Measurements from ENCODE around the gene FOXC2.

Gene FOXC2

GRCh38 chr16:86557587-86557986 is 9.0 kb upstream of the FOXC2 start:
- peaks cover 10% of the 10 kb centered on the region for H3K4me1 ChIP-seq (ENCODE audit: low read length)
- H4K20me1 ChIP-seq (ENCODE audit: insufficient read depth, low read length), result no peaks in the 10 kb centered on the region
- H3K4me2 ChIP-seq (ENCODE audit: low read length), result no peak overlapping the region
- no peak overlapping the region for H2AFZ ChIP-seq (ENCODE audit: low read depth, low read length)
- no peak overlapping the region for H3K27ac ChIP-seq (ENCODE audit: low read length)
- no peaks in the 10 kb centered on the region for H3K36me3 ChIP-seq (replicated peaks; ENCODE audit: low read depth, low read length)
- no peaks in the 10 kb centered on the region for H3K27me3 ChIP-seq (ENCODE audit: low read depth, low read length)
- H3K79me2 ChIP-seq (ENCODE audit: low read length), result peaks cover 12% of the 10 kb centered on the region
- no peak overlapping the region for H3K9ac ChIP-seq (ENCODE audit: low read length)
- TF ChIP-seq, protein P1, sequence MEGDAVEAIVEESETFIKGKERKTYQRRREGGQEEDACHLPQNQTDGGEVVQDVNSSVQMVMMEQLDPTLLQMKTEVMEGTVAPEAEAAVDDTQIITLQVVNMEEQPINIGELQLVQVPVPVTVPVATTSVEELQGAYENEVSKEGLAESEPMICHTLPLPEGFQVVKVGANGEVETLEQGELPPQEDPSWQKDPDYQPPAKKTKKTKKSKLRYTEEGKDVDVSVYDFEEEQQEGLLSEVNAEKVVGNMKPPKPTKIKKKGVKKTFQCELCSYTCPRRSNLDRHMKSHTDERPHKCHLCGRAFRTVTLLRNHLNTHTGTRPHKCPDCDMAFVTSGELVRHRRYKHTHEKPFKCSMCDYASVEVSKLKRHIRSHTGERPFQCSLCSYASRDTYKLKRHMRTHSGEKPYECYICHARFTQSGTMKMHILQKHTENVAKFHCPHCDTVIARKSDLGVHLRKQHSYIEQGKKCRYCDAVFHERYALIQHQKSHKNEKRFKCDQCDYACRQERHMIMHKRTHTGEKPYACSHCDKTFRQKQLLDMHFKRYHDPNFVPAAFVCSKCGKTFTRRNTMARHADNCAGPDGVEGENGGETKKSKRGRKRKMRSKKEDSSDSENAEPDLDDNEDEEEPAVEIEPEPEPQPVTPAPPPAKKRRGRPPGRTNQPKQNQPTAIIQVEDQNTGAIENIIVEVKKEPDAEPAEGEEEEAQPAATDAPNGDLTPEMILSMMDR (IDR thresholded peaks at IDR 0.05; ENCODE audit: low read depth, low read length), result no peak
- no peak for TF ChIP-seq EZH2phosphoT487 (IDR thresholded peaks at IDR 0.05; ENCODE audit: low read depth)
- H3K9me3 ChIP-seq (ENCODE audit: insufficient read depth, low read length), result no peaks in the 10 kb centered on the region
- H3K4me3 ChIP-seq (ENCODE audit: low read length), result no peak overlapping the region

DNA sequence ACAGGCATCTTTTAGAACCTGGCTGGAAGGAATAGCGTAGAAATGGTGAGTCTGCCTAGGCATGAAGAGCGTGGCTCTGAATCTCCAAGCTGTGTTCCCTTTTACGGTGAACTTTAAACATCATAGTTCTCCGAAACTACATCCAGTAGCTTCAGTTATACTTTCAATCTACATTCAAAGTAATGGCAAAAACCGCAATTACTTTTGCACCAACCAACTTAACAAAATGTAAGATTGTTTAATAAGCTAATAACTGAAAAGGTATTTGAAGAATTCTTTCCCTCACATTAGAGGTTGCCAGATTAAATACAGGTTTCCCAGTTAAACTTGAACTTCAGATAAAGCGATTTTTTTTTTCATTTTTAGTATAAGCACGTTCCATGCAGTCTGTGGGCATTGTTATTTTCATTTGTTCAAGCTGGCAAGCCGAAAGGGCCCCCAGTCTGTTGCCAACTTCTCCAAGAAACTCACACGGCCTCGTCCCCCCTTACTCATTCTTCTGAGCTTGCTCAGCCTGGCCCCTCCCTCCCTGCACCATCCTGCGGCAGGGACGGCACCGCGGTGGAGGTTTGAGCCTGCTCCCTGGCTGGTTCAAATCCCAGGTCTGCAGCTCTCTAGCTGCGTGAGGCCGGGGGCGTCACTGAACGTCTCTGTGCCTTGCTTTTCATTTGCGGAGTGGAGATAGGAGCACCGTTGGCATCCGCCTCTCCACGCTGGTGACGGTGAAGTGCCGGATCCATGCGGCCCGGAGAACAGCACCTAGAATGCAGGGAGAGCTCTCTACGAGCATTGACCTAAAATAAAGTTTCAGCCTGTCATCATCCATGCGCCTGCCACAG is 8.1 kb upstream of the FOXC2 start:
- Histone ChIP-seq H3K36me3 (replicated peaks; ENCODE audit: low read depth, low read length) (no peaks in the 10 kb centered on the region), H3K27ac (ENCODE audit: low read length) (no peak overlapping the region), H3K9ac (ENCODE audit: low read length) (no peak overlapping the region), H3K4me3 (ENCODE audit: low read length) (no peak overlapping the region), H3K27me3 (ENCODE audit: low read depth, low read length) (no peaks in the 10 kb centered on the region), H3K4me2 (ENCODE audit: low read length) (no peak overlapping the region), H4K20me1 (ENCODE audit: insufficient read depth, low read length) (no peaks in the 10 kb centered on the region), H3K9me3 (ENCODE audit: insufficient read depth, low read length) (no peaks in the 10 kb centered on the region), H3K79me2 (ENCODE audit: low read length) (peaks cover 12% of the 10 kb centered on the region), H2AFZ (ENCODE audit: low read depth, low read length) (no peak overlapping the region), H3K4me1 (ENCODE audit: low read length) (peaks cover 16% of the 10 kb centered on the region)
- no peak for TF ChIP-seq EZH2phosphoT487 (IDR thresholded peaks at IDR 0.05; ENCODE audit: low read depth)
- TF ChIP-seq, protein P1 (IDR thresholded peaks at IDR 0.05; ENCODE audit: low read depth, low read length), result no peak

DNA sequence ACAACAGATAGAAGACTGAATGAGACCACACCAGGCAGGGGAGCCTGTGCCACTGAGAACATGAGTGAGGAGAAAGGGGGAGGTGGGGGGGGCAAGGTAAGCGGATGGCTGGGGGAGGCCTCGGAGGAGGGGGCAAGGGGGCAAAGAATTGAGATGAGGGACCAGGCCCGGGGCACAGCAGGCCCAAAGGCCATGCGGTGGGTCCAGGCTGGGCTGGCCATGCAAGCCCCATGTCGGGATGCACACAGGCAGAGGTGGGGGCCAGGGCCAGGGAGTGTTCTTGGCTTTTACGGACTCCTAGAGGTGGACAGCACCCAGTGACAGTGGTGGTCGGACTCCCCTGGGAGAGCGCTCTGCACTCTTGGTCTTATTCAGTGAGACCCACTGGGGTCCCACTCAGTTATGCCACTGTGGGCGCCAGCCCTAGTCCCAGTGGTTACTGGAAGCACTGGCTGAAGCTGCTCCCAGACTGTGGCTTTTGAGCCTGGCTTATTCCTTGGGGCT is 6.8 kb upstream of the FOXC2 start:
- Histone ChIP-seq H3K9me3 (ENCODE audit: insufficient read depth, low read length) (no peaks in the 10 kb centered on the region), H3K79me2 (ENCODE audit: low read length) (peaks cover 1% of the 10 kb centered on the region), H3K27me3 (ENCODE audit: low read depth, low read length) (no peaks in the 10 kb centered on the region), H2AFZ (ENCODE audit: low read depth, low read length) (no peak overlapping the region), H4K20me1 (ENCODE audit: insufficient read depth, low read length) (no peaks in the 10 kb centered on the region), H3K36me3 (replicated peaks; ENCODE audit: low read depth, low read length) (no peaks in the 10 kb centered on the region), H3K4me1 (ENCODE audit: low read length) (peaks cover 16% of the 10 kb centered on the region; the same call in 1 of the 2 replicates), H3K9ac (ENCODE audit: low read length) (no peak overlapping the region), H3K27ac (ENCODE audit: low read length) (no peak overlapping the region), H3K4me3 (ENCODE audit: low read length) (no peak overlapping the region), H3K4me2 (ENCODE audit: low read length) (no peak overlapping the region)
- TF ChIP-seq, protein P1 (IDR thresholded peaks at IDR 0.05; ENCODE audit: low read depth, low read length), result no peak
- no peak for TF ChIP-seq EZH2phosphoT487 (IDR thresholded peaks at IDR 0.05; ENCODE audit: low read depth)

DNA sequence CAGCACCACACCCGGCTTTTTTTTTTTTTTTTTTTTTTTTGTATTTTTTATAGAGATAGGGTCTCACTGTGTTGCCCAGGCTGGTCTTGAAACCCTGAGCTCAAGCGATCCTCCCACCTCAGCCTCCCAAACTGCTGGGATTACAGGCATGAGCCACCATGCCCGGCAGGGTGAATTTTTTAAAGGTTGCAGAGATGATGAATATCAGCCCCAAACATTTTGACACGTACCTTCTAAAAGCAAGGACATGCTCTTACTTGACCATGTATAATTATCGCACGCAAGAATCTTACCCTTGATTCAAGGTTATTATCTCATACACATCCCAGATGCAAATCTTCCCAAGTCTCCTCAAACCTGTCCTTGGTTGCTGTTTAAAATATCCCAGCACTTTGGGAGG is 4.3 kb upstream of the FOXC2 start:
- H3K27me3 ChIP-seq (ENCODE audit: low read depth, low read length), result no peaks in the 10 kb centered on the region
- no peaks in the 10 kb centered on the region for H3K9me3 ChIP-seq (ENCODE audit: insufficient read depth, low read length)
- no peak overlapping the region for H3K27ac ChIP-seq (ENCODE audit: low read length)
- H3K4me1 ChIP-seq (ENCODE audit: low read length), result peaks cover 11% of the 10 kb centered on the region; the same call in 1 of the 2 replicates
- H4K20me1 ChIP-seq (ENCODE audit: insufficient read depth, low read length), result no peaks in the 10 kb centered on the region
- no peaks in the 10 kb centered on the region for H3K79me2 ChIP-seq (ENCODE audit: low read length)
- no peak overlapping the region for H2AFZ ChIP-seq (ENCODE audit: low read depth, low read length)
- H3K4me2 ChIP-seq (ENCODE audit: low read length), result no peak overlapping the region
- no peak for TF ChIP-seq EZH2phosphoT487 (IDR thresholded peaks at IDR 0.05; ENCODE audit: low read depth)
- TF ChIP-seq, protein P1 (IDR thresholded peaks at IDR 0.05; ENCODE audit: low read depth, low read length), result no peak
- no peak overlapping the region for H3K9ac ChIP-seq (ENCODE audit: low read length)
- no peak overlapping the region for H3K4me3 ChIP-seq (ENCODE audit: low read length)
- H3K36me3 ChIP-seq (replicated peaks; ENCODE audit: low read depth, low read length), result no peaks in the 10 kb centered on the region

Measured in OCI-LY3 (cell line).